RCC 7860 (cell line): ENCODE results near the gene PTOV1.
"Not testable (repeated sequence)": the region's sequence is repeated elsewhere in the genome, so short reads cannot be mapped to it uniquely, and the experiment has no call there.

ENCODE experiments used
- DNase-seq: peaks from one replicate; pipeline ENCODE4 v3.0.0-alpha.2; 2015; ENCODE audit warnings: low spot score
- FAIRE-seq: peaks from 2 replicates; lab custom pipeline; 2012; peaks lifted over from hg19 to GRCh38; lab: Jason Lieb, UNC

PTOV1 gene

DNA sequence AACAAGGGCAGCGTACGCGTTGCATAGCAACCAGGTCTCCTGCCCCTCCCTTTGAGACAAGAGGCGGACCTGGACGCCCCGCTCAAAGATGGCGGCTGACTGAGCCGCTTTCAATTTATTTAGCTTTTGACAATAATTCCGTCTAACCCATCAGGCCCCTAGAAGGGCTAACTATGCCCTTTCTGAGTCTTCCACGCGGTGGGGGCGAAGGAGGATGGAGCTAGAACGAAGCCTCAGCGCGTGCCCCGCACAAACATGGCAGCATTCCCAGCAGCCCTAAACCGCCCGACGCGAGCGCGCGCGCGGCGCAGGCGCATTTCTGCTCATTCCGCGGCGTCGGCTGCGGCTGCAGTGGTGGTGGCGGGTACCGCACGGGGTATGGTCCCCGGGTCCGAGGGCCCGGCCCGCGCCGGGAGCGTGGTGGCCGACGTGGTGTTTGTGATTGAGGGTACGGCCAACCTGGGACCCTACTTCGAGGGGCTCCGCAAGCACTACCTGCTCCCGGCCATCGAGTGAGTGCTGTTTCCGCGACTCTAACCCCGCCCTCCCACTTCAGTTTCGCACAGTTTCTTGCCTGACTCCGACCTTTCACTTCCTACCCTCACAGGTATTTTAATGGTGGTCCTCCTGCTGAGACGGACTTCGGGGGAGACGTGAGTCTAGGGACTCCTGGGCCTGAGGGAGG lies 32.9 kb upstream of the PTOV1 start, which contains the start of gene MED25:
Gene MED25, plus strand, starts transcription at position 326 of the 685 bp plus-strand sequence. Its CDS starts 53 bp downstream, at position 379.
- no peak for FAIRE-seq
- peak; percentile 47 for DNase-seq

- no peak for FAIRE-seq
These were observed 32.1 kb upstream of the PTOV1 start for GRCh38 chr19:49818649-49819370.

DNA sequence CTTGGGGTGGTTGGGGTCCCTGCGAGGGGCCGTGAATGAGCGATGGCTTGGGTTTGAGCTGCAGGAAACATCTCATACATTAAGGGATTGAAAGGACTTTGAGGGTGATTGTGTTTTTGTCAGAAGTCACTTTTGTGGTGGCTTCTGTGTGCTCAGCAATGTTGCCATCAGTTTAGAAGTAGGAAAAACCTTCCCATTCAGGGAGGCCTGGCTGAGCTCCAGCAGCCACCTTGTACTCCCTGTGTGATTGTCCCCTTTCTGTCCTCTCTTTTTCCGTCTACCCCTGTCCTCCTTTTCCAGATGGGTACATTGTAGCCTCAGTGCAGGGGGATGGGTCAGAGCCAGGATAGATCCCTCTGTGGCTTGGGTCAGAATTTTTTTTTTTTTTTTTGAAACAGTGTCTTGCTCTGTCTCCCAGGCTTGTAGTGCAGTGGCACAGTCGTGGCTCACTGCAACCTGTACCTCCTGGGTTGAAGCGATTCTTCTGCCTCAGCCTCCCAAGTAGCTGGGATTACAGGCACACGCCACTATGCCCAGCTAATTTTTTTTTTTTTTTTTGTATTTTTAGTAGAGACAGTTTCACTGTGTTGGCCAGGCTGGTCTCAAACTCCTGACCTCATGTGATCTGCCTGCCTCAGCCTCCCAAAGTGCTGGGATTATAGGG lies 31.4 kb upstream of the PTOV1 start:
- FAIRE-seq, DNase-seq: not testable (repeated sequence)

More at GRCh38 chr19:49818649-49819370, 32.1 kb upstream of the PTOV1 start:
- DNase-seq = no peak

- no peak for FAIRE-seq
- no peak for DNase-seq
These were observed 30.8 kb upstream of the PTOV1 start for GRCh38 chr19:49820125-49820524.

DNA sequence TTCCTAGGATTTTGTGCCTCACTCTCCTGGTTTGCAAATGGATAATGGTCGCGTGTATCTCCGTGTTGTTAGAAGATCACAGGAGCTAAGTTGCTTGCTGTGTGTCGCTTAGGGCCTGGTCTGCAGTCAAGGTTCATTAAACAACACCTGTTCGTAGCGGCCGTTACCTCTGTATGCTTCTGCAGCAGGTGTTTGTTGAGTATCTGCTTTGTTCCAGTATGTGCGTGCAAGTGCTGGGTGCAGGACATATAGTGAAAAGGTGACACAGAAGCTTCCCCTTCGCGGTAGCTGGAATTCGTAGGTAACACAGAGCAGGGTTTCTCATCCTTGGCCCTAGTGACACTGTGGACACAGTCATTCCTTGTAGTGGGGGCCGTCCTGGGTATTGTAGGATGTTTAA lies 27.5 kb upstream of the PTOV1 start:
- no peak for DNase-seq
- FAIRE-seq = no peak

DNA sequence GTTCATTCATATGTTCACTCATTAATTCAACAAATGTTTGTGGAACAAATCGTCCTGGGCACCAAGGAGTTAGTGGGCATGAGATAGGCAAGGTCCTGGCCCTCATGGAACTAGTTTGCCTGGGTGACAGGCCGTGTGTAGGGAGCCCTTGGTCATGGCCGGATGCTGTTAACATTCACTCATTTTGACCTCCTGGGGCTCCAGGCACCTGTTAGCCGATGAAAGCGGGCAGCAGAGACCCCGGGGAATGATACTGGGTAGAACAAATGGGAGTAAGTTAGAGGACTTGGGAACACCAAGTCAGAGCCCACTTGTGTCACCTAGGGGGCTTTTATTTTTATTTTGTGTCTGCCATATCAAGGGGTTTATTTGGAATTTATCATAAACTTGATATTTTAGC lies 26.3 kb upstream of the PTOV1 start:
- no peak for DNase-seq
- no peak for FAIRE-seq

DNA sequence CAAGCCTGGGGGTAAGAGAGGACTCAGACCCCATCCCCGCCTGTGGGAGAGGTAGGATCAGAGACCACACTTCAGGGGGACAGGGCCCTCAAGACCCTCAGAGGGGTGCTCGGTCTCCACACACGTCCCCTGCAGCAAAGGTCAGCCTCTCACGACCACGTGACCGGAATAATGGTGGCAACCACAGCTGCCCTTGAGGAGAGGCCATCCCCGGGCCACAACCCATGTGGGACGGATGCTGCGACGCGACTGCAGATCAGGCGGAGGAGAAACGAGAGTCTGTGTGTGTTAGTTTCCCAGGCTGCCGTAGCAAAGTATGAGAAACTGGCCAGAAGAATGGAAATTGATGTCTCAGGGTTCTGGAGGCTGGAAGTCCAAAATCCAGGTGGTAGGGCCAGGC lies 23.9 kb upstream of the PTOV1 start:
- no peak for FAIRE-seq
- no peak for DNase-seq

DNA sequence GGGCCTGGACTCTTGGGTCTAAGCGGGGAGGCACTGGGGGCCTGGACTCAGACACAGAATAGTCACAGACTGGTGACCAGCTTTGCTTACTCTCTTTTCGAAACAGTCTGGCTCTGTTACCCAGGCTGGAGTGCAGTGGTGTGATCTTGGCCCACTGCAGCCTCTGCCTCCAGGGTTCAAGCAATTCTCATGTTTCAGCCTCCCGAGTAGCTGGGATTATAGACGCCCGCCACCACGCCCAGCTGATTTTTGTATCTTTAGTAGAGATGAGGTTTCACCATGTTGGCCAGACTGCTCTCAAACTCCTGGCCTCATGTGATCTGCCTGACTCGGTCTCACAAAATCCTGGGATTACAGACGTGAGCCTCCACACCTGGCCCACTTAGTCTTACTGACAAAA lies 21.8 kb upstream of the PTOV1 start:
- no peak for FAIRE-seq
- DNase-seq = no peak

DNA sequence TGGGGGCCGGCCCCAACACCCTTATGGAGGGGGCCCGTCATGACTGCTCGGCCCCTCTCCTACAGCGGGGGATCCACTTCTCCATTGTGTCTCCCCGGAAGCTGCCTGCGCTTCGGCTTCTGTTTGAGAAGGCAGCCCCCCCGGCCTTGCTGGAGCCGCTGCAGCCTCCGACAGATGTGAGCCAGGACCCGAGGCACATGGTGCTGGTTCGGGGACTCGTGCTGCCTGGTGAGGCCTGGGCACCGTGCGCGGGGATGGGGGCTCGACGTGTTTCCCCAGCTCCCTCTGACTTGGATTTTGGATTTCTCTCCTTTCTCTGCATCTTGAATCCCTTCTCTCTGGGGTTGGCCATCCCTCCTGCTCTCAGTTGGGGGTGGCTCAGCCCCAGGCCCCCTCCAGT lies 21.2 kb upstream of the PTOV1 start:
- no peak for FAIRE-seq
- DNase-seq = no peak

DNA sequence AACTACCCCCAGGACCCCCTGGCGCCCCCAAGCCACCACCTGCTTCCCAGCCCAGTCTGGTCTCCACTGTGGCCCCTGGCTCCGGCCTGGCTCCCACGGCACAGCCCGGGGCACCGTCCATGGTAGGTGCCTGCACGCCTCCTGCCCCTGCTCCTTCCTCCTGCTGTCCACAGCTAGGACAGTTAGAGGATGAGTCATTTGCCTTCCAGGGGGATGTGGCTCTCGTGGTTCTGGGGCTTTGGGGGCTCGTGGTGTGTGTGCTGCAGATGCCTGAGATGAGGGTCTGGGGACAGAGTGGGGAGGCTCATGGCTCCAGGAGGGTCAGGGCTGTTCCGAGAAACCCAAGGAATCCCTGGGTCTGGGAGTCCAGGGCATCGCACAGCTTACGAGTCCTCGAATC lies 20.2 kb upstream of the PTOV1 start:
- DNase-seq = no peak
- FAIRE-seq = no peak

DNA sequence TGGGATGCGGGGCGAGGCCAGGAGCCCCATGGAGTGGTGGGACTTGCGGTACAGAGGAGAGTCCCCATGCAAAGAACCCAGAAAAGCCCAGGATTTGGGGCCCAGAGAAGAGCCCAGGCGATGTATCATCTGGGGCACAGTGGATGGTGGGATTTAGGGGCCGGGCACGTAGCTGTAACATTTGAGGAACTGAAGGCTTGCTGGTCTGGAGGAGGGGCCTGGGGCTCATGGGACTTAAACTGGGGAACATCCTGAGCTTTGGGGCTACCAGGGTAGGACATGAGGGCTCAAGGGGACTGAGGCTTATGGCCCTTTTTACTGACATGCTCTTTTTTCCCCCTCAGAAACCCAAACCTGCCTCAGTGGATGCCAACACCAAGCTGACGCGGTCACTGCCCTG lies 19.4 kb upstream of the PTOV1 start:
- FAIRE-seq (no peak), DNase-seq (no peak)

GRCh38 chr19:49832556-49832955 lies 18.4 kb upstream of the PTOV1 start:
- FAIRE-seq (no peak), DNase-seq (no peak)

- FAIRE-seq (no peak), DNase-seq (no peak)
These were observed 17.4 kb upstream of the PTOV1 start for GRCh38 chr19:49833599-49833998.

DNA sequence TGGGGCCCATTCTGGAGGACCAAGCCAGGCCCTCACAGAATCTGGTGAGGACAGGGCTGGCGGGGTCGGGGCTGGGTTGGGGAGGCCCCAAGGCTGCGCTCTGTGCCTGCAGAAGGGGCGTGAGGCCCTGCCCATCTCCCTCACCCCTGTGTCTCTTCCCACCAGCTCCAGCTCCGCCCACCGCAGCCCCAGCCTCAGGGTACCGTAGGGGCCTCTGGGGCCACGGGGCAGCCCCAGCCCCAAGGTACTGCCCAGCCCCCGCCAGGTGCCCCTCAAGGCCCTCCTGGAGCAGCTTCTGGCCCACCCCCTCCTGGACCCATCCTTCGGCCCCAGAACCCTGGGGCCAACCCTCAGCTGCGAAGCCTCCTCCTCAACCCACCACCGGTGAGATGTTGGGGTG lies 15.4 kb upstream of the PTOV1 start:
- FAIRE-seq (no peak), DNase-seq (no peak)

DNA sequence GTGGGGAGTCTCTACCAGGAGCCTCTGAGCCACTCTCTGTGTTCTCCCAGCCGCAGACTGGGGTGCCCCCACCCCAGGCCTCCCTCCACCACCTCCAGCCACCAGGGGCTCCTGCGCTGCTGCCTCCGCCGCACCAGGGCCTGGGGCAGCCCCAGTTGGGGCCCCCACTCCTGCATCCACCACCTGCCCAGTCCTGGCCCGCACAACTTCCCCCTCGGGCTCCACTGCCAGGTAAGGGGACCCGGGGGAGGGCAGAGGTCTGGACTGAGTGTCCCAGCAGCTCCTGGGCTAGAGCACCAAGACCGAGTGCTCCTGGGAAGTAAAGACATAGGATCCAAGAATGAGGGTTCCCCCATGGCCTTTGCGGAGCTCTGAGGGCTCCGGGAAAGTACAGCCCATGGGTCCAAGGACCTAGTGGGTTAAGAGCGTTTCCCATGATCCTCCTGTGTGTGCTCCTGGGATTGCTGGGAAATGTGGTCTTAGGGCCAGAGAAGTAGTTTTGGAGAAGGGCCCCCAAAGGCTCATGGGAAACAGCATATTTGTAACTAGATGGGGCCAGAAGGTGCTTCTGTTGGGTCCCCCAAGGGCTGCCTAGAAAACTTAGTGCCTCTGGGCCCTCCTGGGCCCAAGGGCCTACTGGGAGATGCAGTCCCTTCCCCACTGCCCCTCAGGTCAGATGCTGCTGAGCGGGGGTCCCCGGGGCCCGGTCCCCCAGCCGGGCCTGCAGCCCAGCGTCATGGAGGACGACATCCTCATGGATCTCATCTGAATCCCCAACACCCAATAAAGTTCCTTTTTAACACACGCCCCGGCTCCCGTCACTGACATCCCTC lies 14.6 kb upstream of the PTOV1 start:
- no peak for DNase-seq
- no peak for FAIRE-seq

DNA sequence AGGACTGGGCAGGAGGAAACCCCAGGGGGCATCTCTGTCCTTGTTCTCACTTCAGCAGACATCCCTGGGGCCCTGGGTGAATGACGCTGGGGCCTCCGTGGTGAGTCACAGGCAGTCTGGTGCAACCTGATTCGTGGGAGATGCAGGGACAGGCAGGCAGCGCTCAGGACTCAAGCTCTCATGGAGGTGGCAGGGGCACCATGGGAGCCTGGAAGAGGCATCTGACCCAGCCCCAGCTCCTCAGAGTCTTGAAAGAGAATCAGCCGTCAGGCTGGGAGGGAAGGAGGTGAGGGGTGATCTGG lies 14.0 kb upstream of the PTOV1 start:
- FAIRE-seq (no peak), DNase-seq (no peak)

DNA sequence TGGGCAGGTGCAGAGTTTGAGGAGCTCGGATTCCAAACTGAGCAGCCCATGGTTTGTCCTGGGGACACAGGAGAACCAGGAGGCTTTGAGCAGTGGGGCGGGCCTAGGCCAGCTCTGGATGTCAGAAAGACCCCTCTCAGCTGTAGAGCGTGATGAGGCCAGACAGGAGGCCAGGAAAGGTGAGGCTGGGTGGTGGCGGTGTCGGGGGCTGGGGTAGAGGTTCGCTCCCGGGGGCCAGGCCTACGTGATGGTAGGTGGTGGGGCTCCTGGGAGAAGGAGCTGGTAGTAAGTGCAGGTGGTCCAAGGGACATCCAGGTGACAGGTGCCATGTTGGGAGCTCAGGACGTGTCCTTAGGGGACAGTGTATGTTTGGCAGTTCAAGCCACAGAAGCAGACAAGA lies 13.5 kb upstream of the PTOV1 start:
- no peak for DNase-seq
- FAIRE-seq = no peak

- DNase-seq (no peak), FAIRE-seq (no peak)
These were observed 11.9 kb upstream of the PTOV1 start for GRCh38 chr19:49838885-49839588.

GRCh38 chr19:49839713-49840112 lies 11.2 kb upstream of the PTOV1 start:
- DNase-seq (no peak), FAIRE-seq (no peak)

DNA sequence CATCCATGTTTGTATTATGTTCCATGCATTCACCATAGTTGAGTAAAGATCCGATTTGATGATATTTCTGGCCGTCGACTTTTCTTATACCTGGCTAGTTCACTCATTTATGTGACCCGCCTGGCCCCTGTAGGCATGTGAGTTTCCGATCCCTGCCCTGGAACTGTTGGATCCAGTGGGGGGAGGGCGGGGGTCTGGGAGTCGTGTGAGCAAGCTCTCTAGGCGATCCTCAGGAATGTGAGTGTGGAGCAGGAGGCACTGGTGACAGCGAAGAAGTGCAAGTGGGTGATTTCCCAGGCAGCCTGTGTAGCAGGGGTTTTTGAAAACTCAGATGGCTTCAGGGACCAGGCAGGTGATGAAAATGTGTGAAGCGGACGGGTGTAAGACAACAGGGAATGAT lies 10.6 kb upstream of the PTOV1 start:
- no peak for DNase-seq
- FAIRE-seq = no peak
